Endometrial microvascular endothelial cells (primary cell): Measurements from ENCODE around the gene STYXL2. TPM values are rescaled to one million over a fixed set of nuclear protein-coding genes. Genes with fewer than 3 reads are reported as not detected.

Experiments
- in situ Hi-C: cut with HindIII; loops from 2 replicates; pipeline ENCODE4 v1.10.0; 2017; ENCODE audit warnings: low sequenced_read_pairs, low pct_unique_long_range_greater_than_20kb; ENCODE audit errors: inconsistent ontology term
- total RNA-seq: library from RNA; depleted of rRNA; stranded (reverse); fragments of >200 nt; gene quantifications from one replicate; pipeline ENCODE4 v1.2.3, GENCODE V29; 2015; ENCODE audit errors: inconsistent ontology term

The STYXL2 gene
- total RNA-seq, 1 donor from 2014 or later: not detected

DNA sequence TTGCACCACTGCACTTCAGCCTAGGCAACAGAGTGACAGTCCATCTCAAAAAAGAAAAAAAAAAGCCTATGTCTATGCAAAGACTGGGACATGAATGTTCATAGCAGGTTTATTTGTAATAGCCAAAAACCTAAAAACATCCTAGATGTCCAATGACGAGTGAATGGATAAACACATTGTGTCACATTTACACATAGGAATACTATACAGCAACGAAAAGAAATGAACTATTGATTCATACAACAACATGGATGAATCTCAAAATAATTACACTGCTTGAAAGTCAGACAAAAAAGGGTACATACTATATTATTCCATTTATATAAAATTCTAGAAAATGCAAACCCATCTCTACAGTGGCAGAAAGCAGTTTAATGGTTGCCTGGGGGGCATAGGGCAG is 7.9 kb downstream of the STYXL2 start:
- in situ Hi-C loops: no loop called here

GRCh38 chr1:167102906-167103573 is 9.2 kb downstream of the STYXL2 start:
- in situ Hi-C loops: no loop called here

GRCh38 chr1:167104256-167104633 is 10.4 kb downstream of the STYXL2 start:
- in situ Hi-C loops: no loop called here

DNA sequence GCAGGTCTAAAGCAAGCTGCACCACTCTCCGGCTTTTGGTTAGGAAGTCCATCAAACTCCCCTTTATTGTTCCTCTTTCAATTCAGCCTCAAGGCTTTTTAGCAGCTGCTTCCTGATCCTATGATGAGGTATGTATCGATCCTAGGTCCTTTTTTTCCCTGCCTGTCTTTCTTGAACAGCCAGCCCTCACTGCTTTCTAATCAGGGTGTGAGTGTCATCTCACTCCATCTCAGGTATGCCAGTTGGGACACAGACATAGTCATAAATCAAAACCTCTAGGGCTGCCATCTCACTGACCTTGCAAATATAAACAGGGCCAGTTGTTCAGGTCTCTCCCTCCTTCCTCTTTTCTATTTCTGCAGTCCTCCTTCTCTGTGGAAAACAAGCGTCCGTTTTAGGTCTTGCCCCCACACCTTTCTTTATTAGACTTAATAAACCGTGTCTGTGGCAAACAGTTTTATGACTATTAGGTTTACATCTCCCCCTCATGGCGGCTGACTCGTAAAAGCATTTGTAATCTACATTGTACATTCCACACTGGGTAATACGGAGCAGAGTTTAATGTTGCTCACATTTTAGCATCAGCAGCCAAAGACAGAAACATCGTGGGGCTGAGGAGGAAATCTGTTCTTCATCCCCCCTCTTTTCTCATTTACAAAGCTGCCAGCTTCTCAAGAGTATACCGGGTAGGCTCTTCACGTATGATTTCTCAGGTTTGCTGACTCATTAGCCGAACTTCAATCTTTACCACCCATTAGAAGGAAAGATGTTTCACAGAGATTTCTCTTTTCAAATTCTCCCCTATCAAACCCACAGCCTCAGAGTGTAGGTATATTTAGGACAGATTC is 11.6 kb downstream of the STYXL2 start:
- in situ Hi-C loops: no loop called here

GRCh38 chr1:167106119-167106461 is 12.2 kb downstream of the STYXL2 start:
- in situ Hi-C loops: no loop called here

- in situ Hi-C loops: no loop called here
Observed at GRCh38 chr1:167107456-167107855, 13.6 kb downstream of the STYXL2 start.

GRCh38 chr1:167109125-167109524 is 15.2 kb downstream of the STYXL2 start:
- in situ Hi-C loops: no loop called here

DNA sequence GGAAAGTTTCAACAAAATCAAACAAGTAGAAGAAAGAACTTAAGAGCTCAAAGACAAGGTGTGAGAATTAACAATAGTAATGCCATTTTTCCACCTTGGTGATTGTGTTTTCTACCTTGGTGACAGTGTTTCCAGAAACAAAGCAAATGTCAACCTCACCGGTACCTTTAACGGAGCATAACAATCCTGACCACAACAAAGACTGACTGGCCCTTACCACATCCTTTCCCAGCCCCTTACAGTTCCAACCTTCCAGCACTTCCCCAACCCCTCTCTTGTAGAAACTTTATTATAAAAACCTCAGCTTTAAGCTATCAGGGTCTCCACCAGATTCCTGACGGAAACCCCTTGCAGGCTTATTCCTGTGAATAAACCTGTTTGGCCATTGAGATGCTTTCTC is 16.7 kb downstream of the STYXL2 start:
- in situ Hi-C loops: no loop called here

DNA sequence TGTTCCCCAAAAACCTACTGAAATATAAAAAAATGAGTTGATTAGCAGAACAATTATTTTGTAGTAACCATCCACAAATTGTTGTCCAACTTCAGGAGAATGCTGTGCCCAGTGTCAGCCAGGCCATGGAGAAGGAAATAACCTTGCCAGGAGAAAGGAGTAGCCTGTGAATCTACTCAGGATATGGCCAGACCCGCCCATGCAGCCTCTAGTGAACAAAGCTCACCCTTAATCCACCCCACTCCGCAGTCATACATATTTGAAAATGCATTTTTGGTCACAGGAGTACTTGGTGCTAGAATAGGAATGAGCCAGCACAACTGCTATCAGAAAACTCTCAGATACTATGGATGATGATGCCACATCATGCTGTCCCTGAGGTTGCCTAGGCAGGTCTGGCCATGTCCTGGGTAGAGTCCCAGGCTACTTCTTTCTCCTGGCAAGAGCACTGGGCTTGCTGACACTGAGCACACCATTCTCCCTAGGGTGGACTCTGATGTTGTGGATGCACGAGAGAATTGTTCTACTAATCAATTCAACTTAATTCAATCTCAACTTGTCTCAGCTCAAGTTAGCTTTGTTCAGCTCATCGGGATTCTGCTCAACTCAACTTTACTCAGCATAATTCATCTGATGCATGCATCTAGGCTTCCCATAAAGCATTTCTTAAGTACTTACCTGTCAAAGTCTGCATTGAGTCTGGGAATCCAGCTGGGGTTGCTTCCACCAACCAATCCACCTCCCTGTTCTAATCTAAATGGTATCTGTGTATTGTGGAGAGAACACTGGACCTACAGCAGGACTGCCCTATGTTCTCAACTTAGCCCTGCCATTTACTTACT is 18.2 kb downstream of the STYXL2 start:
- in situ Hi-C loops: no loop called here

DNA sequence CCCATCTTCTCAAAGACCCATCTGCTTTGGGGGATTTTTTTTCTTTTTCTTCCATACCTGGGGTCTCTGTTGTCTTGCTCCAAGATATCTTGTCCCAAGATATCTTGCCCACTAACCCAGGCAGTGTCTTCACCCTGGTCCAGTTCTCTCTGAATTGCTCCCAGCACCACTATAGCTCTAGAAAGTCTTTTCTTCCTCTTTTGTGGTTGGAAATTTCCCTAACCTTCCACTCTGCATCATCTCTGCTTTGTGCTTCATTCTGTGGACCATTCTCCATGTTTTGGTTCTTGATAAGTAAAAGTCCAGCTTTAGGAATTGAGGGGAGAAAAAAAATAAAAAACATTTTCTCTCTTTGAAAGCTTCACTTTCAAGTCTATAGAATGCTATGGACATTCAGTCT is 20.9 kb downstream of the STYXL2 start:
- in situ Hi-C loops: no loop called here

- in situ Hi-C loops: no loop called here
Observed at GRCh38 chr1:167115655-167116054, 21.8 kb downstream of the STYXL2 start.

DNA sequence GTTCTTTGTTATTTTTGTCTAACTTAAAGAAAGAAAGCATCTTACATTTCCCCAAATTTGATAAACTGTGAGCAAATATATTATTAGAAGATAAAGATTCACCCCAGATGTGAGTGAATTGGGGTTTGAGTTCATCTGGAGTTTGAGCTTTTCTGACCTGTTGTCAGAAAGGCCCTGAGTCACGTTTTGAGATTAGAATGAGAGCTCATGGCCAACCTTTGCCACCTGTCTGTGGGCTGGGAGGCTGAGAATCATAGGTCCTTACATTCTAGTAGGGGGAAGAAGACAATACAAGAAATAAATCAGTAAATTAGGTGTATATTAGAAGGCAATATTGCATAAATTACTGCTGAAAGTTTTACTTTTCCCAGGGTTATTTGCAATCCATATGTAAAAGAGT is 22.3 kb downstream of the STYXL2 start:
- in situ Hi-C loops: no loop called here

GRCh38 chr1:167117225-167117624 is 23.4 kb downstream of the STYXL2 start:
- in situ Hi-C loops: no loop called here

GRCh38 chr1:167118188-167118587 is 24.3 kb downstream of the STYXL2 start:
- in situ Hi-C loops: no loop called here

- in situ Hi-C loops: no loop called here
Observed at GRCh38 chr1:167119696-167120095, 25.8 kb downstream of the STYXL2 start.

DNA sequence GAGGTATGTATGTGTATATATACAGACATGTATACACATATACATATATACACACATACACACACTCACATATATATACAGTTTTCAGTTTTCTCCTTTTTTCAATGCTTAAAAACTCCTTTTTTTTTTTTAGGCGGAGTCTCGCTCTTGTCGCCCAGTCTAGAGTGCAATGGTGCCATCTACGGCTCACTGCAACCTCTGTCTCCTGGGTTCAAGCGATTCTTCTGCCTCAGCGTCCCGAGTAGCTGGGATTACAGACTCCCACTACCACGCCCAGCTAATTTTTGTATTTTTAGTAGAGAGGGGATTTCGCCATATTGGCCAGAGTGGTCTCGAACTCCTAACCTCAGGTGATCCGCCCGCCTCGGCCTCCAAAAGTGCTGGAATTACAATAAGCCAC is 27.0 kb downstream of the STYXL2 start:
- in situ Hi-C loops: no loop called here

DNA sequence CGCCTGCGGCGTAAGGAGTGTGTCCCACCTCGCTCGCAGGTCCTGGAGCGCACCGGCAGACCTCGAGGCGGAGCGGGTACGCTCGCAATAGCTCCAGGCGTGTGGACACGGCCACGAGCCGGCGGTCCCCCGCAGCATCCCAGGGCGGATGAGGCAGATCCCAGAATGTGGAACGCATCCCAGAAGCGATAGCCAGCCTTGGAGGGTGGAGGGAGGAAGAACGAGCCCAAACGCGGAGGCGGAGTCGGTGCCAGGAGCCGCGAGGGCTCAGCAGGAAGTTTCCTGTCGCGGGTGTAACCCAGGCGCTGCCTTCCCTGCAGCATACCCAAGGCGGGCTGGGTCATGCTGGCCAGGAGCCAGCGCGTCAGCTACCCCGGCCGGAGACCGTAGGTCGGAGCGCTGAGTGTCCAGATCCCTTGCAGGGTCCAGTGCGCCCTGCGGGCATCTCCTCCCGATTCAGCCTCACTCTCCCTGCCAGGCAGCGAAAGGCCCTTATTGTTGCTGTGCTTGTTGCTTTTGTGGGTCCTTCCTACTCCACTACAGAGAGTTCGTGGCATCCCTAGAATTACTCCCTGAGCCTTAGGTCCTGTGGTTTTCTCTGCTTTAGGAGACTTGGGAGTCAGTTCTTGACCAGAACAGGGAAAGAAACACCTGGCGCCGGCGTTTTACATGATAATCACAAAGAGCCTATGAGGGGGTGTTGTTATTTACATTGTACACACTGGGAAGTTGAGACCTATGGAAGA is 27.7 kb downstream of the STYXL2 start:
- in situ Hi-C loops: no loop called here

GRCh38 chr1:167122121-167122480 is 28.2 kb downstream of the STYXL2 start:
- in situ Hi-C loops: no loop called here

DNA sequence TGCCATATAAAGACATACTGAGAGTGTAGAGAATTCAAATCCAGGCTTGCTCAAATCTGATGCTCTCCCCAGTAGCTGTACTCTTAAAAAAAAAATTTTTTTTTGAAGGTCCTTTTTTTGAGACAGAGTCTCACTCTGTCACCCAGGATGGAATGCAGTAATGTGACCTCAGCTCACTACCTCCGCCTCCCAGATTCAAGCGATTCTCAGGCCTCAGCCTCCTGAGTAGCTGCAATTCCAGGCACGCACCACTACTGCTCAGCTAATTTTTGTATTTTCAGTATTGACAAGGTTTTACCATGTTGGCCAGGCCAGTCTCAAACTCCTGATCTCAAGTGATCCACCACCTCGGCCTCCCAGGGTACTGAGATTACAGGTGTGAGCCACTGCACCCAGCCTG is 28.7 kb downstream of the STYXL2 start:
- in situ Hi-C loops: no loop called here
